ENCODE measurements around the gene ITIH1. TPM values are rescaled to one million over a fixed set of nuclear protein-coding genes. Genes with fewer than 3 reads are reported as not detected.
"Not testable (repeated sequence)": the region's sequence is repeated elsewhere in the genome, so short reads cannot be mapped to it uniquely, and the experiment has no call there.

ITIH1 gene
- total RNA-seq, 1 donor from 2014 or later: not detected

GRCh38 chr3:52771702-52772101, 5.7 kb upstream of the ITIH1 start:
- intact Hi-C loops (cut with DNase I): loop anchor here (2.0 to 5.0 kb wide), 2 partner anchors 64 to 125 kb away; partner anchors contain the start of genes GLT8D1, SPCS1 and STIMATE
- DNase-seq (ENCODE audit: missing footprints): no peak
- no peak for ATAC-seq

GRCh38 chr3:52773361-52774065, 3.9 kb upstream of the ITIH1 start:
- intact Hi-C loops (cut with DNase I): loop anchor here (5.0 kb wide), 1 partner anchor 66 kb away; the partner anchor contains the start of genes GLT8D1 and SPCS1
- no peak for DNase-seq (ENCODE audit: missing footprints)
- ATAC-seq: no peak

GRCh38 chr3:52774066-52774713, 3.2 kb upstream of the ITIH1 start:
- DNase-seq (ENCODE audit: missing footprints): no peak
- intact Hi-C loops (cut with DNase I): loop anchor here (5.0 kb wide), 1 partner anchor 67 kb away; the partner anchor contains the start of genes GLT8D1 and SPCS1

GRCh38 chr3:52774901-52775864, 2.2 kb upstream of the ITIH1 start:
- DNase-seq (ENCODE audit: missing footprints) (no peak), ATAC-seq (no peak)
- intact Hi-C loops (cut with DNase I): loop anchor here (5.0 kb wide), 1 partner anchor 68 kb away; the partner anchor contains the start of genes GLT8D1 and SPCS1

More at GRCh38 chr3:52774066-52774713, 3.2 kb upstream of the ITIH1 start:
- ATAC-seq: no peak

GRCh38 chr3:52775877-52776276, 1.5 kb upstream of the ITIH1 start:
- ATAC-seq (no peak), DNase-seq (ENCODE audit: missing footprints) (no peak)

GRCh38 chr3:52776486-52776885, 913 bp upstream of the ITIH1 start:
- intact Hi-C loops (cut with DNase I); ATAC-seq; DNase-seq (ENCODE audit: missing footprints): not testable (repeated sequence)

More at GRCh38 chr3:52775877-52776276, 1.5 kb upstream of the ITIH1 start:
- intact Hi-C loops (cut with DNase I): no loop called here

GRCh38 chr3:52777959-52778805, 783 bp downstream of the ITIH1 start:
- intact Hi-C loops (cut with DNase I): no loop called here

GRCh38 chr3:52779011-52779836, 1.8 kb downstream of the ITIH1 start:
- ATAC-seq (no peak), DNase-seq (ENCODE audit: missing footprints) (no peak)
- intact Hi-C loops (cut with DNase I): no loop called here

More at GRCh38 chr3:52777959-52778805, 783 bp downstream of the ITIH1 start:
- no peak for DNase-seq (ENCODE audit: missing footprints)
- no peak for ATAC-seq

- no peak for DNase-seq (ENCODE audit: missing footprints)
These were observed 2.6 kb downstream of the ITIH1 start for GRCh38 chr3:52779837-52780585.

GRCh38 chr3:52781741-52782140, 4.3 kb downstream of the ITIH1 start:
- no peak for ATAC-seq
- no peak for DNase-seq (ENCODE audit: missing footprints)
- intact Hi-C loops (cut with DNase I): no loop called here

More at GRCh38 chr3:52779837-52780585, 2.6 kb downstream of the ITIH1 start:
- intact Hi-C loops (cut with DNase I): no loop called here
- ATAC-seq: no peak

GRCh38 chr3:52782412-52783210, 5.2 kb downstream of the ITIH1 start:
- ATAC-seq: no peak
- DNase-seq (ENCODE audit: missing footprints): no peak
- intact Hi-C loops (cut with DNase I): no loop called here

- intact Hi-C loops (cut with DNase I): no loop called here
- ATAC-seq (no peak), DNase-seq (ENCODE audit: missing footprints) (no peak)
These were observed 5.8 kb downstream of the ITIH1 start for GRCh38 chr3:52783211-52783555.

GRCh38 chr3:52784021-52784621, 6.7 kb downstream of the ITIH1 start:
- DNase-seq (ENCODE audit: missing footprints) (no peak), ATAC-seq (no peak)
- intact Hi-C loops (cut with DNase I): no loop called here

GRCh38 chr3:52784931-52785590, 7.7 kb downstream of the ITIH1 start:
- intact Hi-C loops (cut with DNase I): no loop called here
- no peak for ATAC-seq

More at GRCh38 chr3:52784931-52785590, 7.7 kb downstream of the ITIH1 start:
- DNase-seq (ENCODE audit: missing footprints): no peak

All from Right ventricle myocardium inferior (tissue), 1 donor.